HG02759 (cell line): ENCODE data around the gene MAIP1.

Experiments
- ATAC-seq: cut with Tn5 transposase; IDR thresholded peaks from one replicate; pipeline ENCODE4 v1.9.1; 2021; ENCODE audit warnings: mild to moderate bottlenecking, moderate library complexity; ENCODE audit not compliant: unreplicated experiment

Gene MAIP1

DNA sequence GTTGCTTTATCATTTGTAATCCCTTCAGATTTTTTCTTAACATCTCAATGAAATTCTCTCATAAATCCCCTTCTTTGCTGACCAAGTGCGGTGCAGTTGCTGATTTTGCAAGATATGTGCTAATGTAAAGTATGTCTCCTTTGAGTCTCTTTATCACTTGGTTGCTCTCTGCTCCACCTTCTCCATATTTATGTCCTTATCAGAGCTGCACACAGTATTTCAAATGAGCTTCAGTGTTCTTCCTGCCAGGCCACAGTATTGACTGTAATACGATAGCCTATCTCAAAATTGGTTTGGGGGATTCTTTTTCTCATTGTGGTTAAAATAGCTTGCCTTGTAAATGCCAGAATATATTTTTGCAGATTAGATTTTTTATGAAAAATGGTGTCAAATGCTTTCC, 32.2 kb downstream of the MAIP1 start:
- no peak for ATAC-seq

DNA sequence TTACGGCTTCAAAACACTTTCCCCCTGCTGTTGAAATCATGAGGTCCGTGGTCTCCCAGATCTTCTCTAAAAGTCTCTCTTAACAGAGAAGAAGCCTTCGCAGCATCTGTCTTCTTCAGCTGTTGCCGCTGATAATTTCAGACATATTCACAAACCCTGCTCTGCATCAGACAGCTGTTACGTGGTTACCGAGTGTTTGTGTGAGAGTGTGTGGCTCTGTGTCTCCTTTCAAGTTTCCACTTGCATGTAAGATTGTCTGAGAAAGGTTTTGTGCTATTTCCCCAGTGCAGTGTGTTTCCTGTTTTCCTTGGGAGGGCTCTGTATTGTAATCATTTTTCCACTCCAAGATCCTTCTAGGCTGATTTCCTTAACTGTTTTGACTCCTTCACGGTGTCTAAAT, 32.8 kb downstream of the MAIP1 start:
- no peak for ATAC-seq

DNA sequence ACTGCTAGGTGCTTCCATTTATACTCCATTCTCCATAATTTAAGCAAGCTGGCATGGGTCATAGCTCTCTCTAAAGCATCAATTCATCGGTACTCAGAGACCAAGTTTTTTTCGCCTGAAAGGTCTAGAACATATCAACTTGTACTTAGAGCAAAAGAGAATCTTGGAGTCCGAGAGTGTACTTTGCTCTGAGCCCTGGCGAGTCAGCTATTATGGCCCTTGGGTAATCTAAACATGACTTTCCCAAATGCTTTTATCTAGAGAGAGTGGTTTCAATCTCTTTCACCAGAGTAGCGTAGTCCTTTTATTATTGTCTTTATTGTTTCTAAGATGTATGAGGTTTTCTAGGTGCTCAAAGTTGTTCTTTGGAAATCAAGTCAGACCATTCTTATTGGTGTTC, 34.4 kb downstream of the MAIP1 start:
- ATAC-seq: no peak

DNA sequence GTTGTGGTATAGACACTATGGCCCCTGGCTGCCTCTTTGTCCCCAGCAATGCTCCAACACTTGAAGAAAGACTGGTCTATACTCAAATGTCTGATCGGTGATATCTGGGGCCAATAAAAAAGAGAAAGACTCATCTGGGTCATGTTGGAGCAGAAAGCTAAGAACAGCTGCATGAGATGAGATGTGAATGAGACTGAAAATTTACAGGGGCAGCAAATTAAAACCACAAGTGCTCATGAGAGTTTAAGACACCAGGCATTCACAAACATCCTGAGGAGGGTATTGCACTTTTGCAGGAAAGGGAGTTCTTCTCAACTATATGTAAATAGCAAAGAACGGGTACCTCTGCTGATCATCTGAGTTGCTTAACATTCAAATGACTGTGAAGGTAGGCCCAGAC, 36.3 kb downstream of the MAIP1 start:
- ATAC-seq: no peak

DNA sequence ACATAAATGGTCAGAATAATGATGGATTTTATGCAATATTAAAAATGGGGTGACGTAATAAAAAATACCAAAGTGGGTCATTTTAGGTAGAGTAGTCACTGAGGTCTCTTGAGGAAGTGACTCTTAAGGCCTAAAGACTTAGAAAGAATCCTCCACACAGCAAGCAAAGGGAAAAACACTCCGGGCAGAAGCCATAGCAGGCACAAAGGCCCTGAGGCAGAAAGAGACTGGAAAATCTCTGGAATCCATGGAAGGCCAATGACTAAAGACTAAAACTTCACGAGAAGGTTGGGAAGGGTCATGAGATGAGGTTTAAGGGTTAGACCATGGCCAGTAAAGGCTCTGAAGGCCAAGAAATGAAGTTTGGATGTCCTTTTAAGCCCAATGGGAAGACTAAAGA, 36.9 kb downstream of the MAIP1 start:
- ATAC-seq: no peak

DNA sequence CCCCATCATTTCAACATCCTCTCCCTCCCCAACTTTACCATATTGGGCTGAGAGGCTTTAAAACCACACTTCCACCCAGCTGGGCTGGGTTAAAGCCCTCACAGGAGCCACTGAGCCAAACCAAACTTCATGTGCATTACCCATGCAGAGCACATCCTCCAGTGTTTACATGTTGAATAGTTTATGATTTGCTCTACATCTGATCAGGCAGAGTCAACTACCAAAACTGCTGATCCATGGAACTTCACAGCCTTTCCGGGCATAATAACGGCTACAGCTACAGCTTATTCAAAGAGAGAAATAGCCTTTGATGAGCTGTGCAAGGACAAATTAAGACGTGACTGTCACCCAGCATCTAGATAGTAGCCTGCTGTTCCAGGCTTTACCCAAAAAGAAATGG, 39.0 kb downstream of the MAIP1 start:
- no peak for ATAC-seq

DNA sequence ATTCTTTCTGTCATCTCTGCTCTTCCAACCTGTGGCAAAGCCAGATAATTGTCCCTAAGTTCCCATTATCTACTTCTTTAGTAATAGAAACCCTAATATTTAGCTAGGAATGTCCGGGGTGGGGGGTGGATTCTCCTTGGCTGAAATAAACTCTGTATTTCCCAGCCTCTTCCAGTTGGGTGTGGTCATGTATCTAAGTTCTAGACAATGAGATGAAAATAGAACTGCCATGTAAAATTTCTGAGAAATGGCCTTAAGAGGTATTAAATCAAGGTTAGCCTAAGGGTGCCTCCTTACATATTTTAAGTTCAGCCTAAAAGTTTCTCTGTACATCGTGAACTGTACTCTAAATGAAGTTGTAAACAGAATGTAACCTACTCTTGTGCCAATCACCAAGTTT, 39.5 kb downstream of the MAIP1 start:
- no peak for ATAC-seq

DNA sequence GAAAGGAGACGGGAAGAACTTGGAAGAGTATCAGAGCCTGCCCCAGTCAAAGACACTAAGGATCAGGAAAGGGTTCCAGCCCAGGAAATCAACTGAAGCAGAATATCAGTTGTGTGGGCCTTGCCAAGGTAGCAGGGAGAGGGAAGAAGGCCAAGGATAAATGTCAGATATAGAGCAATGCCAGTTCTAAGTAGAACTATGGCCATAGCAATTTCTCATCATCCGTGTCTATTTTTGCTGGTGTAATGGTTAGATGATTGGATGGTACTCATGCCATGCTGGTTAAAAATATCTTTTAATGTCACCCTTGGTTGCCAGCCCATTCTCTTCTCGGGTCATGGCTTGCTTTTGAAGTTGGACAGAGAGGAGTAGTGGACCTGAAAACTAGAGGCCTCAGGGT, 41.9 kb downstream of the MAIP1 start:
- ATAC-seq: no peak

DNA sequence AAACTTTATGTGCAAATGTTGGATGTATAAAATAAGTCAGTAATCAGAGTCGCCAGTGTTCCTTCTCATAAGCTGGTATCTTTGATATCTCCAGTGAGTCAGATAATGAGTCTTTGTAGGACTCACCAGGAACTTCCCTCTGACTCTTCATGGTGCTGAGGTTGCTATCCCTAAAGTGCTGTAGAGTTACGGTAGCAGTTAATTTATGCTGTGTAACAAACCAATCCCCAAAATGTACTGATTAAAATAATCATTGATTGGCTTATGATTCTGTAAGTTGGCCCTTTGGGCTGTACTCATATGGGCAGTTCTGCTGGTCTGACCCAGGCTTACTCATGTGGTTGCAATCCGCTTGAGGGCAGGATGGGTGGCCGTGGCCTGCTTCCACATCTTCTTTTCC, 43.8 kb downstream of the MAIP1 start:
- ATAC-seq: no peak

DNA sequence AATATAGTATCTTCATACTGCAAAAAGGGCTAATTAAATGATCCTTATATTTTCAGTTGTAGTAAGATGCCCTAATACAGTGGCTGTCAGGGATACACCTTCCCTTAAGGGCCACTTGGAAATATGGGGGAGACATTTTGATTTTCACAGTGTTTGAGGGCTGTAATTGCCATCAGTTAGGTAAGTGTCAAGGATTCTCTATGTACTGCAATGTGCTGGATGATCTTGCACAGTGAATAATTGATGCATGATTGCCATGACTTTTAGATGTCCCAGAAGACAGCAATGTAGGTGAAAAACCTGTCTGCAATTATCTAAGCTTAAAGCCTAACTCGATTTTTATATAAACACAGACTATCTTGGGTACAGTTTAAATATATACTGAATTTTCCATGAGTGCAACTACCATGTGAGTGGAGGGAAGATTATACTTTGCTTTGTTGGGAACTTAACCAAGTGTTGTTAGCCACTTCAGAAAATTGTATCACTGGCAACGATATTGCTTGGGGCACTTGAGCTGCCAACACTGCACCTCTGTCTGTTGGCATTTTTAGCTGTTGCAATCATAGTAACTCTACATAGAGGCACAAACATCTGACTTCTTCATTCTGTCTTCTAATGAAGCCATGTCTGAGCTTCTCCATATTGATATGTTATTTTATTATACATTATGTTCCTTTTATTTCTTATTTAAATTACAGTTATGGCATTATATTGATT, 45.2 kb downstream of the MAIP1 start:
- no peak for ATAC-seq

DNA sequence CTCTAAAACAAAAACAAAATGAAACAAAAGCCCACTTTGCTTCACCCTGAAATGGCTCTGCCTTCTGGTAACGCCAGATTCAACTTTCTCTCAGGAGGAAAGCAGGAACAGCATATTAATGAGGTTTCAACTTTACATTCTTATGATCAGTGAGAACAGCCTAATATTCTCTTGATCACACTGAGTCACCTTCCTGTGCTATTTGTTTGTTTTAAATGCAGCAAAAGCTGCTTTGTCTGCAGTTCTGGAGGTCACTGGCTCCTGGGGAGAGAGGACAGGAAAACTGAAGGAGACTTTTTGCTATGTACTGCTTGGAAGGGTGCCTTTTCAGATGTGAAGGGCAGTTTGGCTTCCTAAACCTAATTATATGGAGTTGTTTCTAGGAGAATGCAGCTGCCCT, 48.1 kb downstream of the MAIP1 start:
- ATAC-seq: no peak

DNA sequence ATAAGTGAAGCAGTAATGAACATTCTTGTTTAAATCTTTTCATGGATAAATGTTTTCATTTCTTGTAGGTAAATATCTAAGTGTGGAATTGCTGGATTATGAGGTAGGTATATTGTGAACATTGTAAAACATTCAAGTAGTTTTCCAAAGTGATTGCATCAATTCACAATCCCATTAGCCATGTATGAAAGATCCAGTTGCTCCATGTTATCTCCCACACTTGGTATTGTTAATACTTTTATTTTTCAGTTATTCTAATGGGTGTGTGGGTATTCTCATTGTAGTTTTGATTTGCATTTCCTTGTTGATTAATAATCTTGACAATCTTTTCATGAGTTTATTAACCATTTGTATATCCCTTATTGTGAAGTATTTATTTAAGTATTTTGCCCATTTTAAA, 50.3 kb downstream of the MAIP1 start:
- ATAC-seq: no peak

DNA sequence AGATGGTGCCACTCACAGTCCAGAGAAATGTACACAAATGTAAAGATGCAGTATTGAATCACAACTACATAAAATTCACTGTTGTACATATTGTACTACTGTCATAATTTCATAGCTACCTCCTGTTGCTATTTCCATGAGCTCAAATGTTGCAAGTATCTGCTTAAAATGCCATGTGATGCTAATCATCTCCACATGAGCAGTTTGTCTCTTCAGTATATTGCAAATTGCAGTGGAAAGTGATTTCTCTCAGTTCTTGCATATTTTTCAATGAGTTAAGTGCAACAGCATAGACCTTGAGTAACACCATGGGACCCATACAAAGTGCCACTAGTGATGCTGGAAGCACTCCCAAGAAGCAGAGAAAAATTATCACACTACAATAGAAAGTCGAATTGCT, 51.9 kb downstream of the MAIP1 start:
- no peak for ATAC-seq

DNA sequence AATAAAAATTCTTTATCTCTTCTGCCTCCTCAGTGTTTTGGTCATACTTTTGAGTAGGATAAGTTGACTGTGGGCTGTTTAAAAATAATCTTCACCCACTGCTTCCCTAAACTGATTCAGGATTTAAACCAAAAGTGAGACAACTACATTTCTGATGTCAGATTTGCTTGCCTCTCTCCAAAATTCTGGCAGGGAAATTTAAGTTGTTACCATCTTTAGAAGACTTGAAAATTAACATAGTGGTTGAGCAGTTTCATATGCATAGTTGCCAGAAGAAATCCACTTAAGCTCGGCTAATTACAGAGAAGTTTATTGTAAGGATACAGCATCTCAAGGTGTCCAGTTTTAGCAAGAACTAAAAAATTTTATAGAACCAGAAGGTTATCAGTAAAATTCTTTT, 57.0 kb downstream of the MAIP1 start:
- no peak for ATAC-seq
